GM19023 (cell line): ENCODE results near the gene RHAG.
"Not testable (repeated sequence)": the region's sequence is repeated elsewhere in the genome, so short reads cannot be mapped to it uniquely, and the experiment has no call there.

Experiments used
- ATAC-seq: cut with Tn5 transposase; IDR thresholded peaks from one replicate; pipeline ENCODE4 v1.9.1; 2021; ENCODE audit warnings: mild to moderate bottlenecking, moderate library complexity; ENCODE audit not compliant: unreplicated experiment

The RHAG gene

DNA sequence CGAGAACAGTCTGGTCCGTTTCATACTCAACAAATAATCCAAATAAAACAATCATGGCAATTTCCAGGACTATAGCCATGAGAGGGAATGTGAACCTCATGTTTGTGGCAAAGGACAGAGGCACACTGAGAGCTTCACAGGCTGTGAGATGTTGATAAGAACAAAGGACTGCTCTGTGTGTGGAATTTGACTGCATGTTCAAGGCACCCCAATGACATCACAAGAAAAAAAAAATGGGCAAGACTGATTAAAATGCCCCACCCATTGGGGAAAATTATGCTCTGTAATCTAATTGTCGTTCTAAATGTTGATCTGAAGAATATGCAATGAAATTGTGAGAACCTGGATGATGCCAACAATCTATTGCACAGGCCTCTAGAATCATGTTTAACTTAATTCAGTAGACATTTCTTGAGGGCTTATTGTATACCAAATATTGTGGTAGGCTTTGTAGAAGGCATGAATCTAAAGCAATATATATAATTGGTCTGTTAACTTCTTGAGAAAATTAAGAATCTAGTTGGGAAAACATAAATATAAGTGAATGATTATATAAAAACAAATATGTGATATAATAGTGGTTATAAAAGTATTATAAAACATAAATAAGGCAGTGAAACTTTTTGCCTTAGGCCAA lies at the start of gene RHAG:
Gene RHAG (minus strand): TSS at position 127 of the 637 bp plus-strand sequence. CDS start 27 bp downstream, at position 100.
- ATAC-seq = no peak

DNA sequence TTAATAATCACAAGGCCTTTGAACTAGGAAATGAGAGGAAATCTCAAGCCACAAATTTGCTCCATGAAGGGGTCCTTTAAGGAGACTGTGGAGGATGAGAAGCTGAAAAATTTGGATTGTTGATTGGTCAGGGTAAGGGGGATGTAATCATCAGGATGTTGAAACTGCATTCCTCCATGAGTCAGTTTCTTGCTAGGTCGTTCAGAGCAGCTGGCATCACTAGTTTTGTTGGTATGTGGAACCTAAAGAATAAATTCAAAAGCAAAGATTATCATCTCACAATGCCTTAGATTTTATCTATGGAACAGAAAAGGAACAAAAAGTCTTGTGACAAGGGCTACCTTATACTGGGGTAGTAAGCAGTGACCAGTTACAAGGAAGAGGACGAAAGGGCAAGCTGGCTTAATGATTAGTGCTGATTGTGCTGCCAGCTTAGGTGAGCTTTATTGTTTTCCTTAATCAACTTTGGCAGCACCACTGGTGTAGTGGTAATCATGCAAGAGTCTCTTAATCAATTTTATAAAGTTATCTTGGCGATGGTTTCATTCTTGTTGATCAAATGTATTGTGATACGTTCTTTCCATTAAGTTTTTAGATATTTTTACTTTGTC lies 40.1 kb upstream of the RHAG start:
- ATAC-seq = no peak

DNA sequence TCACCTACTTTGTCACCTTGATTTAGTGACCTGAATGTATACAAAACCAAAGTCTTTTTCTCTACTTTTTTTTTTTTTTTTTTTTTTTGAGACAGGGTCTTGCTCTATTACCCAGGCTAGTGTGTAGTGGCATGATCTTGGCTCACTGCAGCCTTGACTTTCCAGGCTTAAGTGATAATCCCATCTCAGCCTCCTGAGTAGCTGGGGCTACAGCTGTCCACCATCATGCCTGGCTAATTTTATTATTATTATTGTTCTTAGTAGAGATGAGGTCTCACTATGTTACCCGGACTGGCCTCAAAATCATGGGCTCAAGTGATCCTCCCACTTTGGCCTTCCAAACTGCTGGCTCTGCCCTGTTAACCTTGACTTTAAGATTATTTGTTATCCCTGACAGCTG lies 39.2 kb upstream of the RHAG start:
- ATAC-seq = no peak

DNA sequence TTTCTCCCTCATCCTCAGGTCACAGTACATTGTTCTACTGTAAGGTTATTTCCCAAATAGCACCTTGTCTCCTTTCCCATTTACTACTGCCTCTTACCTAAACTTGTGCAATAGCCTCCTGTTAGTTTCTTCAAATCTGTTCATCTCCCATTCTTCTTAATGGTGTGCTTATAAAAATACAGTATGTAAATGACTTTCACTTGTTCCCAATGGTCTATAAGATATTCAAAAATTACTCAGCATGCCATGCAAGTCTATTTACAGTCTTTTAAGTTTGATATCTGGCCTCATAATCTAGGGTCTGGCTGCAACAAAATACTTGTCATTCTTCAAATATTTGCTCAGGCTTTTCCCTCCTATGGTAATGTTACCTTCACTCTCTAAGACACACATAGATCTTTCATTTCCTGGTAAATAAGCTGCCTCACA lies 31.5 kb upstream of the RHAG start:
- ATAC-seq = no peak

DNA sequence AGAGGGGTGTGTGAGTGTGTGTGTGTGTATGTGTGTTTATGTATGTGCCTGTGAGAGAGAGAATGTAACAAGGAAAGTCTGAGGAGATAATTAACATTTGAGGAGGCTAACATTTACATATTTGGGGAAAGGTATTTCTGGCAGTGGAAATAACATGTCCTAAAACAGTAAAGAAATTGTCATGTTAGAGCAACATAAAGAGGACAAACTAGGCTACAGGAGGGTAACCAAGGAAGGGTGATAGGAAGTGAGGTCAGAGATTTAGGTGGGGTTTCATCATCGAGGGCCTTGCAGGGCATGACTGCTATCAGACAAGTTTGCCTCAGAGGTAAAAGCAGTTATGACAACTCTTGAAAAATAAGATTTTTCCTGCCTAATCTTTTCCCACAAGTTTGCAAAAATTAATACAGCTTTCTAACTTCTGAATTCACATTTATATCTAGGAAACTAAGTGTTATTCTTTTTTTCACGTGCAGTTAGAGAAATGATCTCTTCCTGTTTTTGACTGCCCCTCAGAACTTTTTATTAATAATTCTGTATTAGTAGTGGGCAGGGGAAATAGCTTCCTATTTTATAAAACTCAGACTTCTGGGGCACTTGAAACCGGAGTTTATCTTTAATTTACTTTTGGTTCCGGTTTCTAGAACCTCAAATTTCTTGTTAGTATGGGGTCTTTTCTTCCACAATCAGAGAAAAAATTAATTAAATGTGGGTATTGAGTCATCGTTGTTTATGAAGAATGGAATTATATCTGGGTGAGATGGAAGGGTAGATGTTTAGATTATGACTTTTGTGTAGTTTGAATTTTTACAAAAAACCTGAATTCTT lies 30.5 kb upstream of the RHAG start:
- ATAC-seq = no peak

DNA sequence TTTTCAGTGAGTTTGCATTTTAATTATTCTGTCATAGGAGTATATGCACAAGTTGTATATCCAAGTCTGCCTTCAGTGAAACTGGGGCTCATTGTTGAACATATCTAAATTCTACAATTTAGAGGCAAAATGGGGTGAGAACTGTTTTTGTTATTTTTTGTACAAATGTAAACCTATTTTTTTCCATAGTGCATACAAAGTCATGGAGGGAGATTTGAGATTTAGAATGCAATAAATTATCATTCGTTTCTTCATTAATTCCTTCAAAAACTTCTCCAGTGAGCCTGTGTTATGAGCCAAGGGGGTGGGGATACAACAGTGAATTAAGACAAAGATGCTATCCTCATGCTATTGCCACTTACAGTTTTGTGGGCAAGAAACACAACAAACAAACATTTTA lies 29.8 kb upstream of the RHAG start:
- no peak for ATAC-seq

DNA sequence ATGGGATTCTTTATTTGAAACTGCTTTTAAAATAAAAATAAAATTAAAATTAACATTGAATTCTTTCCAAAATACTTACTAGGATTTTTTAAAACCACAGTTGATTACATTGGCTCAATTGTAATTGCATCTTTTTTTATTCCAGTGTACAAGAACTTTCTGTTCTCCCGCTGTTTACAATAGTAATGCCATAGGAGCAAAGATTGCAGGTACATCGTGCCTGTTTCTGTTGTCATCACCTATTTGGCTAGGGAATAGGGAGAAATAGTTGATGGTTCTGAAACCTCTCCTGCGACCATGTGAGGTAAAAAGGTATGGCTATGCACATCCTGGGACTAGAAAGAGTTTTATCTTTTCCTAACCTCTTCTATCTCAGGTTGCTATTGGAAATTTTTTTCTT lies 28.2 kb upstream of the RHAG start:
- ATAC-seq = no peak

DNA sequence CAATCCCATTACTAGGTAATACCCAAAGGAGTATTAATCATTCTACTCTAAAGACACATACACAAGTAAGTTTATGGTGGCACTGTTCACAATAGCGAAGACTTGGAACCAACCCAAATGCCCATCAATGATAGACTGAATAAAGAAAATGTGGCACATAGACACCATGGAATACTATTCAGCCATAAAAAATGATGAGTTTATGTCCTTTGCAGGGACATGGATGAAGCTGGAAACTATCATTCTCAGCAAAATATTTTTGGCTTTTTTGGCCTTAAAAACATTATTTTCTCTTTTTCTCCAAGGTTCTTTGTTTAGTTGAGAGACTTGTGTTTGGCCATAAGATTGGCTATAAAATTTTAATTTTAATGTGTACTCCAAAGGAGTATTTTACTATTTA lies 27.4 kb upstream of the RHAG start:
- ATAC-seq = not testable (repeated sequence)

DNA sequence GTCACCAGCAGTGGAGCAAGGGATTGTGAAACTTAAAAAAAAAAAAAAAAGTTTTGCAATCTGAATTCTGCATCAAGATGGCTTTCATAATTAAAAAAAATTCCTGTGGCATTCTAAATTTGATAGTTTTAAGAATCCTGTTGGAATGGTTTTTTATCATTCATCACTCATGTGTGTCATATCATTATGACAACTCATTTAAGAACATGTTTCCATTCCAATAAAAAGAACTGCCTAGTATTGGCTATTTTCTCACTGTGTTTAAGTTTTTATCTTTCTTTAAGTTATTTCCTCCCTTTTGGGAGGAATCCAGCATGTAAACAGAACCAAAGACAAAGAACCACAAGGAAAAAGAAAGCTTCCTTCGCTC lies 26.2 kb upstream of the RHAG start:
- no peak for ATAC-seq

DNA sequence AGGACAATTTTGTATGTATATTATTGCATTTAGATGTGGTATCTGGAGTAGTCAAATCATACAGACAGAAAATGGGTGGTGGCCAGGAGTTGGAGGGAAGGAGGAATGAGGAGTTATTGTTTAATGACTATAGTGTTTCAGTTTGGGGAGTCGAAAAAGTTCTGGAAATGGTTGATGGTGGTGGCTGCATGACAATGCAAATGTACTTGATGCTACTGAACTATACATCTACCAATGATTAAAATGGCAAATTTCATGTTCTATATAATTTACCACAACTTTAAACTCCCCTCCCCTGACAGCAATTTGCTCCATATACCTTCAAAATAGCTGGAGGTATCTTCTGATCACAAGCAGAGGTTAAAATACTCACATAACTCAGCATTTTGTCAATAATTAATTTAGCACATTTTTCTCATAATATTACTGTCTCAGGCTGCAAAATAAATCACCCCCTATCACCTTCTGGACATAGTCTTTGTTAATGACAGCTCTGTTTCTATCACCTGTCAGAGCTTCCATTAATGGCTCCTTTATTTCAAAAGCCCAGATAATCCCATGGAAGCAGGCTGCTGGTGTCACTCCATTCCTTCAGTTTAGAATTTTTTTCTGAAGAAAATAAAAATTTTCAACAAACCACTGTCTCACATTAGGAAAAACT lies 25.7 kb upstream of the RHAG start:
- no peak for ATAC-seq

DNA sequence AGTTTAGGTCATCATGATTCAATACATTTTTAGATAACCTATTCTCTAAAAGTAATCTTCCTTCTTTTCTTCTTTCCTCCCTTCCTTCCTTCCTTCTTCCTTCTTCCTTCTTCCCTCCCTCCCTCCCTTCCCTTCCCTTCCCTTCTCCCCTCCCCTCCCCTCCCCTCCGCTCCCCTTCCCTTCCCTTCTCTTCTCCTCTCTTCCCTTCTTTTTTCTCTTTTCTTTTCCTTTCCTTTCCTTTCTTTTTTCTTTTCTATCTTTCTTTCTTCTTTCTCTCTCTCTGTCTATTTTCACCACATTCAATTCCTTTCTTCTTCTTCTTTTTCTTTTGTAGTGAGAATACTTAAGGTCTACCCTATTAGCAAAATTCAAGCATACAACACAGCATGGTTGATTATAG lies 17.3 kb upstream of the RHAG start:
- ATAC-seq = no peak

DNA sequence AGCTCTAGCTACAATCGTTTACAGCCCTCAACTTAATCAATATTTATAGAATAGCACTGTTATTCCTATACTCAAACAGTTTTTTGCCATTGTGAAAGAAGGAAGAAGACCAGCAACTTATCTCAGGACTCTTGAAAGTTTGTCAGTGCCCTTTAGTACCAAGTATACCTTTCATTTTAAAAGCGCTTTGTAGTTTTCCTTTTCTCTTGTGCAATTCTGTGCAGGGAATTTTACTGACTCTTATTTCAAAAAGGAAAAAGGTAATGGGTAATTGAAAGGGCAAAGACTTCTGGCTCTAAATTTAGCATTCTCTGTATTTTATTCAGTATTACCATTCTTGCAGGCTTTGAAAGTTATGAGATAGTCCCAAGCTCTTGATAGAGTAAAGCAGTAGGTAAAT lies 16.8 kb upstream of the RHAG start:
- ATAC-seq = no peak

DNA sequence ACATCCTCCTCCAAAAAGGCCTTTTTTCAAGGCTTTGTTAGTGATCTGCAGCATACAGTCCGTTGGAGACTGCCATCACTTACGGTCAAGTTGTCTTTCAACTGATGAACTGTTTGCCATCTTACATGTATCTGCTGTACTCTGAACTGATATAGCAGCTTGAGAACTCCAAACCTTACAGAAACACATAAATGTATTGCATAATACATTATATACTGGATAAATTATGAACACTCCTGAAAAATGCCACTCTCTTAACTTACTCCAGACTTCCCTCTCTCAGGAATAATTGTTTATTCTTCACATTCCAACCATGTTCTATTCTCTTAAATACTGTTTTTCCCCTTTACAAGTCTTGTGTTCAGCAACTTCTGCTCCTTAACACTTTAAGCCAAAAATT lies 14.6 kb upstream of the RHAG start:
- no peak for ATAC-seq

DNA sequence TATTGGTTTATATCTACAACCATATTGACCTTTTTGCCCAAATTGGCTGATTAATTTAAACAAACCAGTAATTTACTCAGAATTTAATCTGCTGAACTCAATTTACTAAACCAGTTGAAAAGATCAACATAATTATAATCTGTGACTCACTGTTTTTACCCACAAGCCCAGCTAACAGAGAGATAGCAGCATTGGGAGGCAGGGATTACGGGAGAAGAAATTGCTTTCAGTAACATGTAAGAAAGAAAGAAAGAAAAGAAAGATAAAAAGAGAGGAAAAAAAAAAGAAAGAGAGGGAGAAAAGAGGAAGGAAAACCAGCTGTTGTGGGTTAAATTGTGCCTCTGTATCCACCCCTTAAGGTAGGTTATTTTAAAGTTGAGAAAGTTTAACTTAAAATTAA lies 13.3 kb upstream of the RHAG start:
- ATAC-seq = no peak

DNA sequence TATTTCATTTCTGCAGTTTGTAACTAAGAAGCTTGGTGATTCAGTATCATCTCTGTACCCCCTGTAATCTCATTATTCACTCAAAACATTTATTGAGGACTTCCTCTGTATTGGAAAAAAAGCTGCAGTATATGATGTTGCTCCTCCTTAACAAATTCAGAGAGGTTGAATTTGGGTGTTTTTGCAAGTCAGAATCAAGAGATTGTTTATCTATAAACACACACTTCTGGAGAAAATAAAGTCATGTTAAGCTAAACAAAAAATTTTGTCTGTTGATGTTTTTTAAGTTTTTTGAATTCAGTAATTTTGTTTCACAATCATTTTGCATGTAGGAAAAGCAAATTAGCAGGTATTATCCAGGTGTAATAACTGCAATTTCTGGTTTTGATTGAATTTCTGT lies 11.4 kb upstream of the RHAG start:
- no peak for ATAC-seq

DNA sequence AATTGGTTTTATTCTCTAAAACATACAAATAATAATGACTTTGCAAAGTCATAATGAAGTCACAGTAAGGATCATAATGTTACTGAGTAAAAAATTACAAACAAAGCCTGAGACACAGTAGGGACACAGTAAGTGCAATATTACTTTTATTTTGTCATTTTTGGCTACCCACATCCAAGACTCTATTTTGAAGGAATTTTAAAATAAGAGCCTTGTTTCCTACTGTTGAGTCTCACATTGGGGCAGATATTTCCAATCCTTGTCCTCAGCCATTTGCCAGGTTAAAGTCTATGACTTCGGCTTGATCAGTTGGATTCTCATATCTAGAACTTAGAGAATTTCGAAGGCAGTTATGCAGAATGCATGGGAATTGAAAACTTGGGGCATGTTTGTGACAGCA lies 10.8 kb upstream of the RHAG start:
- no peak for ATAC-seq

DNA sequence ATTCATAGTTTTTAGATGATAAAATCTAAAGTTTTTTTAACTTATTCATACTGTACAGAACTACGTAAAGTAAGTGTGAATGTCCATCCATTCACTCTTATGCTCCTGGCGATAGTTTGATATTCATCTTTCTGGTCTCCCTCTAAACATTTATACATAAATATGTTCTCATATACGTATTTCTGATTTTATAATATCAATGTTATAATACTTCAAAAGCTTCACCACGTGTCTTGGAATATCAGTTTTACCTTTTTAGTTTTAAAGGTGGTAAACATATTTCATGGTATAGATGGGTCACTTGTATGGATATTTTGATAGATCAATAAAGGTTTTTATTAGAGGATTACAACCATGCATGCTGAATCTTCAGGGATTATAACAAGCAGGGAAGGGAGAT lies 10.3 kb upstream of the RHAG start:
- no peak for ATAC-seq

DNA sequence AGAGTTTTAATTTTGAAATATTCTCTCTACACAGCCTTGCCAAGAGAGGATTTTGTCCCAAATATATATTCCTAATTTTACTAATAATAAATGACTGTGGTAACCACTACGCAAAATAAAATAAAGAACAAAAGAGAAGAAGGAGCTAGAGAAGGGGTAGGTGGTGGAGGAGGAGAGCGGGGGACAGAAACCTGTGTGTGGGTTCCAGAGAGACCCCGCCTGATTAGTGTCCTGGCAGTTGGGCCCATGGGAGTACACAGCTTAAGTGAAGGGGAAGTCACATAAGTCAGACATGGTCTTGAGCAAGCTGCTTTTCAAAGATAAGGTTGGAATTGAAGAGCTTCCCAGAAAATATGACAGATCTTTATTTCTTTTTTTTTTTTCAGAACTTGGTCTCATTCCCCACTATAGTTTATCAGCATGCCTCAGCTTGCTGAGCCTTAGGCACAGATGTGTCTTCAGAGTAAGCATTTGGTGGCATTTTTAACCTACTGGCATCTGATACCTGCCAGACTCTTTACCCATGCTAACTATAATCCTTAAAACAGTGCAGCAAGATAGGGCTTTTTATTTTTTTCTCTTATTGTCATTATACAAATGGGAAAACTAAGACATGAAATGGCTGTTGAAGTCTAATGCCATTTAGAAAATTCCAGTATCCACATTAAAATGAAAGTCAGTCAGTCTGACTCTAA lies 9.6 kb upstream of the RHAG start:
- no peak for ATAC-seq

DNA sequence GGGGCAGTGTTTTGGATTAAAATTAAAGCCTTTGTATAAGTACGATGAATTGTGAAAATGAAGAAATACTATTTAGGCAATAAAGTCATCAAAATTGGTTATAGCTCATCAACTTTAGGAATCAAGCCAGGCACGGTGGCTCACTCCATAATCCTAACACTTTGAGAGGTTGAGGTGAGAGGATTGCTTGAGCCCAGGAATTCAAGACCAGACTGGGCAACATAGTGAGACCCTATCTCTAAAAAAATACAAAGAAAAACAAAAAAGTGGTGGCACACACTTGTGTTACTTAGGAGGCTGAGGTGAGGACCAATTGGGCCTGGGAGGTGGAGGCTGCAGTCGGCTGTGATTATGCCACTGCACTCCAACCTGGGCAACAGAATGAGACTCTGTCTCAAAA lies 8.5 kb upstream of the RHAG start:
- ATAC-seq = no peak

DNA sequence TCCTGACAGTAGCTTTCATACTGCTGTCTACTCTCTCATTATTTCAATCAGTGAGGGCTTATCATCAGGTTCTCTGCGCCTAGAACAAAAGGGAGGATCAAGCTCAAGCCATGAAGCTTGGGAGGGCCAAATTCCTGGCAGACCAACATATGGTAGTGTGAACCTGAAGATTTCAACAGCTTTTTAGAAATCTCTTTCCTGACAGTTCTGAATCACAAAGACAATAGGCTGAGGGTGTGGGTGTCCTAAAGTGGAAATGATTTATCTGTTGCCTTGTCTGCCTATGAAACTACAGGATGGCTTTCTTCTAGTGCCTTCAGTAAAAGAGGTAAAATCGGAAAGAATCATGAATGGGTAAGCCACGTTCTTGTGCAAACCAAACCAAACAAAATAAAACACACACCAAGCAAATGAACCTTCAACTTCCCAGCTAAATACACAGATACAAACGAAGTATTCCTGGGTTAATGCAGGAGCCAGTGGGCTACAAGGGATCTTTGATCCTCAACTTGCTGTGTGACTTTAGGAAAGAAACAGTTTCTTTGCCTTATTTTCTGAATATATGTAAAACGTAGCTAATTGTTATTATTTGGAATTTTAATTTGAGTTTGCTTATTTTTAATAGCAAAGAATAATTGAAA lies 2.7 kb upstream of the RHAG start:
- ATAC-seq = no peak

DNA sequence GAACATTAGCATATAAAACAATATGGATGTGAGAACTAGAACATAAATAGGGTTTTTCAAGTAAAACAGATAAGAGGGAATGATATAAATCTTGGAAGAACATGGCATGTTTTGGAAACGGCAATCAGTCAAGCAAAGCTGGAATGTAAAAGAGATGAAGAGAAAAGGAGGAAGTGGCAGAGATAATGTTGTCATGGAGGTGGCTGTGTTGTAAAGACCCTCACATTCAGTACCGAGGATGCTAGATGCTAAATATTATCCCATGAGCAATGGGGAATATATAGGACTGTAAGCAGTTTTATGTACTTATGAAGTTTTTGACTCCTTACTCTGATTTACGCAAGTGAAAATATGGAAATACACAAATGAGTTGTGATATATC lies 702 bp upstream of the RHAG start:
- ATAC-seq = no peak
